ENCODE data around the gene PCDHB10.

The PCDHB10 gene

GRCh38 chr5:141236516-141237313, 44.6 kb downstream of the PCDHB10 start:
- no peak for DNase-seq (ENCODE audit: low read depth, low spot score)

GRCh38 chr5:141241496-141241895, 49.3 kb downstream of the PCDHB10 start:
- DNase-seq (ENCODE audit: low read depth, low spot score): no peak

All from activated CD4-positive, CD25-positive, alpha-beta regulatory T cell treated with anti-CD3 and anti-CD28 coated beads, Interleukin-2, amount 50 U/mL, for 16 hours (primary cell).